ENCODE data around the gene NTN3. TPM values are rescaled to one million over a fixed set of nuclear protein-coding genes. Genes with fewer than 3 reads are reported as not detected.

The NTN3 gene
- total and polyA plus RNA-seq, 2 donors from 2014 or later, result 0.28 TPM; not detected in 1

- Histone ChIP-seq H3K4me1 (ENCODE audit: control insufficient read depth in 2 of 3, insufficient read depth in 2 of 3, low read depth in 1 of 3, low read length in 3 of 3) (peaks cover 0 to 6% (median 0%) of the 10 kb centered on the region in 3 donors), H3K9ac (ENCODE audit: low read length in 3 of 3) (no peak overlapping the region), H3K4me3 (ENCODE audit: low read length in 3 of 3) (no peak overlapping the region), H3K27me3 (ENCODE audit: control insufficient read depth, insufficient read depth, low read length) (no peaks in the 10 kb centered on the region), H3K36me3 (ENCODE audit: control insufficient read depth in 2 of 3, insufficient read depth in 3 of 3, low read length in 3 of 3) (no peaks in the 10 kb centered on the region), H3K9me3 (ENCODE audit: control insufficient read depth in 2 of 3, insufficient read depth in 1 of 3, low read length in 3 of 3) (no peaks in the 10 kb centered on the region), H3K27ac (ENCODE audit: low read depth in 2 of 2, low read length in 2 of 2) (no peak overlapping the region)
- TF ChIP-seq, protein P1, sequence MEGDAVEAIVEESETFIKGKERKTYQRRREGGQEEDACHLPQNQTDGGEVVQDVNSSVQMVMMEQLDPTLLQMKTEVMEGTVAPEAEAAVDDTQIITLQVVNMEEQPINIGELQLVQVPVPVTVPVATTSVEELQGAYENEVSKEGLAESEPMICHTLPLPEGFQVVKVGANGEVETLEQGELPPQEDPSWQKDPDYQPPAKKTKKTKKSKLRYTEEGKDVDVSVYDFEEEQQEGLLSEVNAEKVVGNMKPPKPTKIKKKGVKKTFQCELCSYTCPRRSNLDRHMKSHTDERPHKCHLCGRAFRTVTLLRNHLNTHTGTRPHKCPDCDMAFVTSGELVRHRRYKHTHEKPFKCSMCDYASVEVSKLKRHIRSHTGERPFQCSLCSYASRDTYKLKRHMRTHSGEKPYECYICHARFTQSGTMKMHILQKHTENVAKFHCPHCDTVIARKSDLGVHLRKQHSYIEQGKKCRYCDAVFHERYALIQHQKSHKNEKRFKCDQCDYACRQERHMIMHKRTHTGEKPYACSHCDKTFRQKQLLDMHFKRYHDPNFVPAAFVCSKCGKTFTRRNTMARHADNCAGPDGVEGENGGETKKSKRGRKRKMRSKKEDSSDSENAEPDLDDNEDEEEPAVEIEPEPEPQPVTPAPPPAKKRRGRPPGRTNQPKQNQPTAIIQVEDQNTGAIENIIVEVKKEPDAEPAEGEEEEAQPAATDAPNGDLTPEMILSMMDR (IDR thresholded peaks at IDR 0.05; ENCODE audit: borderline replicate concordance, extremely low read depth, insufficient read depth), result no peak
- intact Hi-C loops (cut with DNase I), result no loop called here
- FAIRE-seq (no peak), DNase-seq (peak in 1 of 5 donors; percentile 34)
Measured at GRCh38 chr16:2465653-2466415, 5.3 kb upstream of the NTN3 start.

DNA sequence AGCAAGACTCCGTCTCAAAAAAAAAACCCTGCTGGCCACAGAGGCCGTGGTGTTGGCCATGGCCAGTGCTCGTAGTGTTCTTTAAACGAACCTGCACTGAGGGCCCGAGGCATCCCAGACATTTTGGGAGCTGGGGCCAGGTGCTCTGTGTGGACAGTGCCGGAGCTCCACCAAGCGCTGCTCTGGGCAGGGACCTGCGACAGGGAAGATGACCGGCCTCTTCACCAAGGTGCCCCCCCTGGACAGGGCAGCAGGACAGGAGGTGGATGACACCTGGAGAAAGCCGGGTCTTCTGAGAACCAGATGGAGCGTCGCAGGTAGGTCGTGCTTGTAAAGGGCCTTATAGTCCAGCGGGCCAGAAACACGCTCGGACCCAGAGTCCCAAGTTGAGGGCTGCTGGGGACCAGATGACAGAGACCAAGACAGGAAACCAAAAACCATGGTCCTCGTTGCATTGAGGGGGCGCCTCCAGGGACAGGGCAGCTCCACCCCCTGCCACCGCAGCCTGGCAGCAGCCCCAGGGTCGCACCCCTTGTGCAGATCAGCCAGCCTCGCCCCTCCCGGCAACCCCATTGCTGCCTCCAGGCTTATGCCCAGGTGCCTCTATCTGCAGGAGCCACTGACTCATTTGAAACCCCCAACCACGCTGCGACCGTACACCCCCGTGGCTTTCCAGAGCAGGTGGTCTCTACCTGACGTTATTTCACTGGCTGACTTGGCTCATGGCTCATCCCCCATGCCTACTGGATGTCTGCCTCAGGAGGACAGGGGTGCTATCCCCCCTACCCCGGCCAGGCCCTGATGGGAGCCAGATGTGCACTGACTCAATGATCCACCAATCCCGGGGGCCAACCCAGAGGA is 4.2 kb upstream of the NTN3 start:
- no peaks in the 10 kb centered on the region for H3K9me3 ChIP-seq (ENCODE audit: control insufficient read depth in 2 of 3, insufficient read depth in 1 of 3, low read length in 3 of 3)
- FAIRE-seq (no peak), DNase-seq (peak in 1 of 5 donors; percentile 80)
- peaks cover 0 to 14% (median 0%) of the 10 kb centered on the region in 3 donors for H3K4me1 ChIP-seq (ENCODE audit: control insufficient read depth in 2 of 3, insufficient read depth in 2 of 3, low read depth in 1 of 3, low read length in 3 of 3)
- H3K36me3 ChIP-seq (ENCODE audit: control insufficient read depth in 2 of 3, insufficient read depth in 3 of 3, low read length in 3 of 3), result no peaks in the 10 kb centered on the region
- no peak overlapping the region for H3K27ac ChIP-seq (ENCODE audit: low read depth in 2 of 2, low read length in 2 of 2)
- TF ChIP-seq, protein P1 (IDR thresholded peaks at IDR 0.05; ENCODE audit: borderline replicate concordance, extremely low read depth, insufficient read depth), result no peak
- H3K4me3 ChIP-seq (ENCODE audit: low read length in 3 of 3), result no peak overlapping the region
- H3K9ac ChIP-seq (ENCODE audit: low read length in 3 of 3), result no peak overlapping the region
- H3K27me3 ChIP-seq (ENCODE audit: control insufficient read depth, insufficient read depth, low read length), result no peaks in the 10 kb centered on the region
- intact Hi-C loops (cut with DNase I), result no loop called here

GRCh38 chr16:2467528-2468232 is 3.4 kb upstream of the NTN3 start:
- Histone ChIP-seq H3K27me3 (ENCODE audit: control insufficient read depth, insufficient read depth, low read length) (no peaks in the 10 kb centered on the region), H3K4me1 (ENCODE audit: control insufficient read depth in 2 of 3, insufficient read depth in 2 of 3, low read depth in 1 of 3, low read length in 3 of 3) (peaks cover 0 to 17% (median 0%) of the 10 kb centered on the region in 3 donors), H3K36me3 (ENCODE audit: control insufficient read depth in 2 of 3, insufficient read depth in 3 of 3, low read length in 3 of 3) (no peaks in the 10 kb centered on the region), H3K27ac (ENCODE audit: low read depth in 2 of 2, low read length in 2 of 2) (no peak overlapping the region), H3K4me3 (ENCODE audit: low read length in 3 of 3) (peak overlapping the region in 1 of 3 donors; percentile 43), H3K9me3 (ENCODE audit: control insufficient read depth in 2 of 3, insufficient read depth in 1 of 3, low read length in 3 of 3) (no peaks in the 10 kb centered on the region), H3K9ac (ENCODE audit: low read length in 3 of 3) (no peak overlapping the region)
- DNase-seq (peak; percentile 79 to 93 (median 89)), FAIRE-seq (no peak)
- TF ChIP-seq, protein P1 (IDR thresholded peaks at IDR 0.05; ENCODE audit: borderline replicate concordance, extremely low read depth, insufficient read depth), result no peak
- intact Hi-C loops (cut with DNase I), result no loop called here

All from kidney (tissue), 14 donors.